NCI-H2081 treated with DMSO at 0.1 percent for 48 hours (cell line): Measurements from ENCODE around the gene FMNL3.

Experiments
- DNase-seq: peaks from one replicate; lab custom pipeline; 2025; lab: John Stamatoyannopoulos, UW

Gene FMNL3

DNA sequence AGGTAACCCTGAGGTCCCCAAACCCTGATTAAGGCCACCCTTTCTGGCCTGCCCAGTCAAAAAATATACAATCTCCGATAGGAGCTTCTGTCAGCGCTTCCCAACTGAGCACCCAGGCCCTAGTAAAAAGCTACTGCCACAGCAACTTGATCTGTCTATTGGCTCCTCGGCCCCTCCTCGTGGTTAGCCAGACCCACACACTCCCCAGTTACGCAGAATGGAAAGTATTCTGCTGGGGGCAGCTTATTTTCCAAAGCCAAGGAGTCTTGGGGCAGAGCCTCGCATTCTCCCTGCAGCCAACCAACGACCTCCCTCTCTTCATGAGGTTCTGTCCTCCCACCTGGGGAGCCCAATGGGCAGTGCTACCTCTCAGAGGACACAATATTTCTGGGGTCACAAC is 32.1 kb downstream of the FMNL3 start:
- DNase-seq = no peak

- DNase-seq = no peak
Observed at GRCh38 chr12:49674318-49674981, 32.8 kb downstream of the FMNL3 start.

DNA sequence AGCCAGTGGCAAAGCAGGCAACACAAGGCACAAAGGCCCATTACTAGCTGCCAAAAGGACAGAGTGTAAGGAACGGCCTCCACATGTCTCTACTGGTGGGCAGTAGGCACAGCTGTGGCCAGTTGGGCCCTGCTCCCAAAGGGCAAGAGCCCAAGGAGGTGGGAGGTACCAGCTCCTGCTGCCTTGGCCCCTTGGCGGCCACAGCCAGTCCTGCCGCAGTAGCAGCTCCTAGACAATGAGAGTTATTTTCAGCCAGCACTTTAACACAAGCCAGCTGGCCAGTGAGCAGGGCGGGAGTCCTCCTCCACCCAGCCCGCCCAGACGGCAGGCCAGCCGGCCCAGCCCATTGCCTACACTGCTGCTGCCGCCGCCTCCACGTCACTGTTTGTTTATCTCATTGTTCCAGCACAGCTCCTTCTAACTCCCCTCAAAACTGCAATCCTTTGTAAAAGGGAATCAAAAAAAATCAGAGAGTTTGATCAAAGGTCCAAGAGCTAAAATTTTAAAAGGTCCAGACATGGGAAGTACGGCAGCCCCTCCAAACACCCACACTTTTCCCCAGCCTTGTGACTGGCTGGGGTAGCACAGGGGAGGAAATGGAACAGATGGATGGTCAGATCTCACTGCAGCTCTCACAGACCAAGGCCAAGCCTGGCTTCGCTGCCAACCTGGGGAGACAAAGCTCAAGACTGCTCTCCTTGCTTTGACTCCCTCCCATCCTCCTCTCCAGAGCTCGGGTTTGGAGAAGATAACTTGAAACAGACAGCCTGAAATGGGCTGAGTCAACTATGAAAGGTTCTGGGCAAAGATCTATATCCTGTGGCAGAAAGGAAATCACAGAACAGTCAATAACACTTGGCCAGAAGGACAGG is 33.5 kb downstream of the FMNL3 start:
- no peak for DNase-seq

- DNase-seq = no peak
Observed at GRCh38 chr12:49672301-49673217, 34.6 kb downstream of the FMNL3 start.

GRCh38 chr12:49671031-49671765 is 36.0 kb downstream of the FMNL3 start:
- no peak for DNase-seq

- no peak for DNase-seq
Observed at GRCh38 chr12:49669796-49670195, 37.4 kb downstream of the FMNL3 start.

- no peak for DNase-seq
Observed at GRCh38 chr12:49667325-49668090, 39.7 kb downstream of the FMNL3 start.

- no peak for DNase-seq
Observed at GRCh38 chr12:49666176-49666575, 41.0 kb downstream of the FMNL3 start.

- DNase-seq = no peak
Observed at GRCh38 chr12:49665384-49665783, 41.8 kb downstream of the FMNL3 start.

GRCh38 chr12:49664591-49665239 is 42.5 kb downstream of the FMNL3 start:
- no peak for DNase-seq

- DNase-seq = no peak
Observed at GRCh38 chr12:49664167-49664566, 43.0 kb downstream of the FMNL3 start.

DNA sequence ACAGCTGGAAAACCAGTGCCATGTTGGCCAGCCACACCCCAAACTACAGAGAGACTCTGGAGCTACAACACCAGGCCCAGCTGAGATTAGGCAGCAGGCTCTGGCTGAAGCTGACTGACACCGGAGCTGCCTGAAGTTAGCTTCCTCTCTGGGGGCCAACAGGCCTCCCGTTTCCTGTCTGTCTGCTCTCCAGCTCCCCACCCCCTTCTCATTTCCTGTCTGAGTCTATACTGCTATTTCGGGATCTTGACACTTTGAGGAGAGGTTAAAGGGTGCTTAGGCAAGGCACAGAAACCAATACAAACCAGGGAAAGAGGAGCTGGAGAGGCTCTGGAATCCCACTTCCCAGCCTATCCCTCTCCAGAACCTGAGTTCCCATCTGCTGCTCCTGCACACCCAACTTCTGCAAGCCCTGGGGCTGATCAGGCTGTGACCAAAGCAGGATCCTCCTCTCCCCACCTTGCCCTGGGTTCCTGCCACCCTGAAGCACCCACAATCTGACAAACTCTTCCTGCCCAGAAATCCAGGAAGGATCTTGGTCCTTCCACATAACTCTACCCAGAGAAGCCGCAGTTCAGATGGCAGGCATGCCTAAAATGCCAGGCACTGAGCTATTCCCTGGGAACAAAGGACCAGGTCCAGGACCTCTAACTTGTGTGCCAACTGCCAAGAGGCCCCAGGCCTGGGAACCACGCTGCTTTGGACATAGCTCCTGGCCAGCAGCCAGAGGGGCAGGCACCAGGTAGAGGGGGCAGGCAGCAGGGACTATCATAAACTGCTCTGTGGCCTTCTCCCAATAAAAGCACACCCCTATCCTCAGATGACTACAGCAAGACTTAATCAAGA is 44.0 kb downstream of the FMNL3 start:
- DNase-seq = no peak

- DNase-seq = no peak
Observed at GRCh38 chr12:49661746-49662145, 45.5 kb downstream of the FMNL3 start.

- DNase-seq = no peak
Observed at GRCh38 chr12:49661191-49661590, 46.0 kb downstream of the FMNL3 start.

GRCh38 chr12:49659753-49660152 is 47.5 kb downstream of the FMNL3 start:
- DNase-seq = no peak

GRCh38 chr12:49658276-49658675 is 48.9 kb downstream of the FMNL3 start:
- no peak for DNase-seq

- no peak for DNase-seq
Observed at GRCh38 chr12:49655595-49656236, 51.5 kb downstream of the FMNL3 start.

- DNase-seq = no peak
Observed at GRCh38 chr12:49654715-49655114, 52.5 kb downstream of the FMNL3 start.
